ENCODE measurements around the gene LRP11.
"Not testable (repeated sequence)": the region's sequence is repeated elsewhere in the genome, so short reads cannot be mapped to it uniquely, and the experiment has no call there.

LRP11 gene

DNA sequence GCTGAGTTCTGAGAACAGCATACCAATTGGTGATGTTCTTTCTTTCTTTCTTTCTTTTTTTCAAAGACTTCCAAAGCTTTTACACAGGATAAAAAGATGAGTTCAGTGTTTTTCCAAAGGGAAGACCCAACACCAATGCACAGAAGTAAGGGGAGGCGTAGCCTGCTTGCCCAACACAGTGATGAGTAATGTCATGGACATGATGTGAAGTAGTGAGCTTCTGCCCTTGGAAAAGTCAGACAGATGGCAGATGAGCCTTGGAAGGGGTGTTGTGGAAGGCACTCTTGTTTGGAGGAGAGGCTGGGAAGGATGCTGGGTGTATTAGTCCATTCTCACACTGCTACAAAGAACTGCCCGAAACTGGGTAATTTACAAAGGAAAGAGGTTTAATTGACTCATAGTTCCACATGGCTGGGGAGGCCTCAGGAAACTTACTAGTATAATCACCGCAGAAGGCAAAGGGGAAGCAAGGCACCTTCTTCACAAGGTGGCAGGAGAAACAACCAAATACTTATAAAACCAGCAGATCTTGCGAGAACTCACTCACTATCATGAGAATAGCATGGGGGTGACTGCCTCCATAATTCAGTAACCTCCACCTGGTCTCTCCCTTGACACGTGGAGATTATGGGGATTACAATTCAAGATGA lies 12.6 kb downstream of the LRP11 start:
- DNase-seq (ENCODE audit: low read depth in 2 of 2) = no peak

- DNase-seq (ENCODE audit: low read depth in 2 of 2) = not testable (repeated sequence)
Measured at GRCh38 chr6:149848343-149848742, 15.8 kb downstream of the LRP11 start.

- DNase-seq (ENCODE audit: low read depth in 2 of 2) = no peak
Measured at GRCh38 chr6:149847939-149848267, 16.3 kb downstream of the LRP11 start.

- peak; percentile 70 for DNase-seq (ENCODE audit: low read depth in 2 of 2)
Measured at GRCh38 chr6:149846321-149846720, 17.8 kb downstream of the LRP11 start.

DNA sequence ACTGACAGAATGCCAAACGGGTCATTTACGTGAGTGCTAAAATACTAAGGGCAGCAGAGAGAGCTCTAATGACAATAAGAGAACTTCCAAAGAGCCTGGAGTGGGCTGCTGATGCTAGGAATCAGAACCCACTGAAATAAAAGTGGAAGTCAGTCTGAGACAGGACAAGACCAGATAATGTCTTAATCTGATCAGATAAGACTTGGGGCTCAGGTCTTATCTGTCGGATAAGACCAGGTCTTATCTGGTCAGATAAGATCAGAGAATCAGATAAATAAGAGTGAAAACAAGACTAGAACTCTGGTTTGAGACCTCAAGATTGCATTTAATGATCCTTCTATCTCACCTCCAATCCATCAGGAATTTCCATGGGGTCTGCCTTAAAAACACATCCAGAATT lies 18.6 kb downstream of the LRP11 start:
- no peak for DNase-seq (ENCODE audit: low read depth in 2 of 2)

DNA sequence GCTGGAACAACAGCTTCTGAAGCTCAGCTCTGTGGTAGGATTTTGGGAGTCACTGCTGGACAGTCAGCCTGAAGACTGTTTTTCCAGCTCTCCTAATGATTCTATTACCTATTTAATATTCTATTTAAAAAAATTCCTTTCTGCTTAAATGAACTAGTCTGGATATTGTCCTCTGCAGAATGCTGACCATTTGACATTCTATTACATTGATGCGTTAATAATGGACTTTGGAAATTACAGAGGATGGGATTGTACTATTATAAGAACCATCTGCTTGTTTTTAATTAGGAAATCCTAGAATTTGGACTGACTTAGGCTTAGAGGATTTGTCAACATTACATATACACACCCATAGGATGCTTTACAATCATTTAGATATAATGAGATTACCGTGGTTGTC lies 19.7 kb downstream of the LRP11 start:
- DNase-seq (ENCODE audit: low read depth in 2 of 2) = no peak

DNA sequence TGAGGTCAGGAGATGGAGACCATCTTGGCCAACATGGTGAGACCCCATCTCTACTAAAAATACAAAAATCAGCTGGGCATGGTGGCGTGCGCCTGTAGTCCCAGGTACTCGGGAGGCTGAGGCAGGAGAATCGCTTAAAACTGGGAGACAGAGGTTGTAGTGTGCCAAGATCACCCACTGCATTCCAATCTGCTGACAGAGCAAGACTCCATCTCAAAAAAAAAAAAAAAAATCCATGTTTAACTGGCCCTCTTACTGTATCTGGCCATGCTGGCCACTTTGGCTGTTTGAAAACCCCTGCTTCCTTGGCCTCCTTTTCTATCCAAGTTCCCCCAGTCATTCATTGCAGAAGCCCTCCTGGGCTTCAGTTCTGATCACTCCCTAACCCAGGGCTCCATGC lies 20.1 kb downstream of the LRP11 start:
- DNase-seq (ENCODE audit: low read depth in 2 of 2) = not testable (repeated sequence)

GRCh38 chr6:149843051-149843633 lies 21.0 kb downstream of the LRP11 start:
- no peak for DNase-seq (ENCODE audit: low read depth in 2 of 2)

GRCh38 chr6:149842331-149842730 lies 21.8 kb downstream of the LRP11 start:
- DNase-seq (ENCODE audit: low read depth in 2 of 2) = no peak

- no peak for DNase-seq (ENCODE audit: low read depth in 2 of 2)
Measured at GRCh38 chr6:149840345-149841075, 23.6 kb downstream of the LRP11 start.

GRCh38 chr6:149834513-149835481 lies 29.4 kb downstream of the LRP11 start:
- DNase-seq (ENCODE audit: low read depth in 2 of 2) = peak; percentile 40 to 49

- no peak for DNase-seq (ENCODE audit: low read depth in 2 of 2)
Measured at GRCh38 chr6:149833651-149834050, 30.5 kb downstream of the LRP11 start.

- DNase-seq (ENCODE audit: low read depth in 2 of 2) = no peak
Measured at GRCh38 chr6:149831308-149831820, 32.8 kb downstream of the LRP11 start.

- no peak for DNase-seq (ENCODE audit: low read depth in 2 of 2)
Measured at GRCh38 chr6:149830731-149831307, 33.3 kb downstream of the LRP11 start.

DNA sequence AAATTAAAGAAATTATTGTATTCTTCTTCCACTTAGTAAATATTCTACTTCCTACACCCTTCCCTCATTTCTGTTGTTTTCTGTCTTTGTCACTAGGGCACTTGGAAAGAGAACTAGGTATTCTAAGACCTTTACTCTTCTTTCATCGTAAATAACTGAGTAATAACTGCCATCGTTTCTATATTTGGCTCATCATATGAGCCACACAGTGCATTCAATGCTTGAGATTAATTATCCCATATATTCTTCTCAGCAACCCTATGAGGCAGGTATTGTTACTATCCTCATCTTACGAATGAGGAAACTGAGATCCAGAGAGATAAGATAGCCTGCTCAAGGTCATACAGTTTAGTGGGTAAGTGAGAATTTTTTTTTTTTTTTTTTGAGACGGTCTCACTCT lies 38.9 kb downstream of the LRP11 start:
- no peak for DNase-seq (ENCODE audit: low read depth in 2 of 2)

GRCh38 chr6:149823013-149823412 lies 41.1 kb downstream of the LRP11 start:
- no peak for DNase-seq (ENCODE audit: low read depth in 2 of 2)

DNA sequence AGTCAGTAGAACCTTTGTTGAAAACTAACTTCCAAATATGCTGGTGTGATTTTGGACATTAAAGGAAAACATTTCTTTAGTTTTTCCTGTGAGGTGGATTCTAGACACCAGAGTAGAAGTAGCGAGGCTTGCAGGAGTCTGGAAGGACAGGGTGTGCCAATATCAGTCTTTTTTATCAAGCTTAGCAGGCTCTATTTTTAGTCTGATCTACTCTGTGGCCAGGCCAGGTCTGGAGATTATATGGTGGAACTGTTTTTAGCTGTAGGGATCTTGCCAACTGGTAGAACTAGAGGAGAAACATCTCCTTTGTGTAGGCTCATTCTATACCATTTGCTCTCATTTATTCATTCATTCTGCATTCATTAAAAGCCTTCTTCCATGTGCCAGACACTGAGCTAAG lies 42.7 kb downstream of the LRP11 start:
- DNase-seq (ENCODE audit: low read depth in 2 of 2) = no peak

DNA sequence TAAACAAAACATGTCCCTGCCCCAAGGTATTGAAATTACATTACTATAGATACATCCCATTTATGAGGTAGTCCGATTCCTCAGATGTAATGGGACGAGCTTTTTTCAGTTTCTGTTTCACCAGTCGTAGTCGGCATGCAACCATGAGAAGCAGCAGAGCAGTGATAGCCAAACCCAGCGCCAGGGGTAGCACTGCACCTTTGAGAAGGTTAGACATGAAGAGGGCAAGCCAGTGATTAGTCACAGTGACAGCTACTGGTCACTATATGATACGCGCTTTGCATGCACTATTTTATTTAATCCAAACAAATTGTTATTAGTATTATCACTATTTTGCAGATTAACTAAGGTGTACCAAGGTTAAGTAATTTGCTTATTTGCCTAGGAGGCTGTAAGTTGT lies 43.7 kb downstream of the LRP11 start:
- DNase-seq (ENCODE audit: low read depth in 2 of 2) = no peak

DNA sequence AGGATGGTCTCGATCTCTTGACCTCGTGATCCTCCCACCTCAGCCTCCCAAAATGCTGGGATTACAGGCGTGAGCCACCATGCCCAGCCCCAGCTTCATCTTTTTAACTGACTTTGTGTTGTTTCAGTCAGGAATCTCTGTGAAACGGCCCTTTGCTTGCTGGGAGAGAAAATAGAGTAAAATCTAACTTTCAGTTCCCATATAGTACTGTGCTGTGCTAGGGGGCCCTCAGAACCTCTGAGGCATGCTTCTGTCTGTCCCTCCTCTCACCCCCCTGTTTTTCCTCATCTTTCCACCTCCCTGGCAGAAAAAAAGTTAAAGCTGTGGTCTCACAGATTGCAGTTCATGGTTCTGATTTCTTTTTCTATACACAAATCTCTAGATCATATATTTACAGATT lies 48.4 kb downstream of the LRP11 start:
- no peak for DNase-seq (ENCODE audit: low read depth in 2 of 2)

DNA sequence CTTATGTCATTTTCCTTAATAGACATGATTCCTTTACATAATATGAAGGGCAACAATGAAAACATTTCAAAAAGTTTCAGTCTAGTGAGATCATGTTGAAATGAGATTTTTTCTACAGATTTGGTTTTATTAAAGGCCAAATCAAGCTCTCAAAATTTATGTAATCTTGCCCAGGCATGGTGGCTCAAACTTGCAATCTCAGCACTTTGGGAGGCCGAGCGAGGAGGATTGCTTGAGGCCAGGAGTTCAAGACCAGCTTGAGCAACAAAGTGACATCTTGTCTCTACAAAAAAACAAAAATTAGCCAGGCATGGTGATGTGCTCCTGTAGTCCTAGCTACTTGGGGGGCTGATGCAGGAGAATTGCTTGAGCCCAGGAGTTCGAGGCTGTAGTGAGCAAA lies 50.8 kb downstream of the LRP11 start:
- no peak for DNase-seq (ENCODE audit: low read depth in 2 of 2)

GRCh38 chr6:149809798-149810197 lies 54.4 kb downstream of the LRP11 start:
- DNase-seq (ENCODE audit: low read depth in 2 of 2) = no peak

GRCh38 chr6:149806127-149806526 lies 58.0 kb downstream of the LRP11 start:
- no peak for DNase-seq (ENCODE audit: low read depth in 2 of 2)
